Heart left ventricle (tissue), 13 donors: Measurements from ENCODE around the gene DIAPH2.

Experiments
- POLR2A ChIP-seq, 2 donors: fragments of 450-650 bp; IDR thresholded peaks; one replicate each; pipeline ENCODE4 v1.6.1; 2017; ENCODE audit warnings: antibody characterized with exemption in 2 of 2, mild to moderate bottlenecking in 2 of 2, moderate library complexity in 2 of 2
- TF ChIP-seq, protein P1 (sequence below), 12 donors: fragments of 200-600 bp; sonication (generic) in 4 of 12; IDR thresholded peaks; one replicate each; pipeline versions ENCODE4 v1.5.0 to v1.8.0; 2018 to 2022; ENCODE audit warnings: antibody characterized with exemption in 12 of 12, mild to moderate bottlenecking in 5 of 12
- donor health status: ischemic (EF 13 %, LVEDD 7.1; RV severe dilation, severe dysfunction).
- donor health status: DM: no; HTN: yes; CAD: no.
- donor health status: DM: no; HTN: no; CAD: no.
- donor health status: ischemic (EF 25% LVEDD 6.9; RV normal size, moderate dysfunction).
- donor health status: ischemic (EF 25% LVEDD 5.7; RV mildly dilated, moderate dysfunction).
- donor health status: ischemic (EF 35%, LVEDD 5.7; RV mildly dilated, moderate dysfunction).
- donor health status: nonischemic (EF 11% LVEDD 7.7; RV severe dilation, severe dysfunction).
- donor health status: DM: yes; HTN: yes; CAD: no.
- donor health status: PGD.
- donor health status: ischemic (EF 29% LVEDD 5.4; RV normal size, mild dysfunction).
- donor health status: nonischemic (EF 23%, LVEDD 6.1; RV moderate dilation, normal function).

DNA sequence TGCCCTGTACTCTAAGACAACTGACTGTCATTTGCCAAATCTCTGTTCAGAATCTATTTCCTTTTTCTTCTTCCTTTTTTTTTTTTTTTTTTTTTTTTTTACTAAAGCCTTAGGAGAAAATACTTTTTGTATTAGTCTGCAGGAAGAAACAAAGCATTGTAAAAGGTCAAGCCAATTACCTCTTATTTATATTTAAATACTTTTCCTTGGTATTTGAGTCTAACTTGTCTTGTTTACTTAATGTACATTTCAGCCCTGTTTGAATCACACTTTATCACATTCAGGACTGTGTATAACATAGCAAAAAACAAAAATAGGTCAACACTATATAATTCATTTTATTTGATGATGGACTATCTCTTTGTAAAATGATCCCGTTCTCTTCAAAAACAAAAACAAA lies 461.3 kb downstream of the DIAPH2 start:
- TF ChIP-seq, protein P1, sequence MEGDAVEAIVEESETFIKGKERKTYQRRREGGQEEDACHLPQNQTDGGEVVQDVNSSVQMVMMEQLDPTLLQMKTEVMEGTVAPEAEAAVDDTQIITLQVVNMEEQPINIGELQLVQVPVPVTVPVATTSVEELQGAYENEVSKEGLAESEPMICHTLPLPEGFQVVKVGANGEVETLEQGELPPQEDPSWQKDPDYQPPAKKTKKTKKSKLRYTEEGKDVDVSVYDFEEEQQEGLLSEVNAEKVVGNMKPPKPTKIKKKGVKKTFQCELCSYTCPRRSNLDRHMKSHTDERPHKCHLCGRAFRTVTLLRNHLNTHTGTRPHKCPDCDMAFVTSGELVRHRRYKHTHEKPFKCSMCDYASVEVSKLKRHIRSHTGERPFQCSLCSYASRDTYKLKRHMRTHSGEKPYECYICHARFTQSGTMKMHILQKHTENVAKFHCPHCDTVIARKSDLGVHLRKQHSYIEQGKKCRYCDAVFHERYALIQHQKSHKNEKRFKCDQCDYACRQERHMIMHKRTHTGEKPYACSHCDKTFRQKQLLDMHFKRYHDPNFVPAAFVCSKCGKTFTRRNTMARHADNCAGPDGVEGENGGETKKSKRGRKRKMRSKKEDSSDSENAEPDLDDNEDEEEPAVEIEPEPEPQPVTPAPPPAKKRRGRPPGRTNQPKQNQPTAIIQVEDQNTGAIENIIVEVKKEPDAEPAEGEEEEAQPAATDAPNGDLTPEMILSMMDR (IDR thresholded peaks at IDR 0.05): no peak
- no peak for TF ChIP-seq POLR2A (IDR thresholded peaks at IDR 0.05)
